ENCODE data around the gene ASIC3.

DNA sequence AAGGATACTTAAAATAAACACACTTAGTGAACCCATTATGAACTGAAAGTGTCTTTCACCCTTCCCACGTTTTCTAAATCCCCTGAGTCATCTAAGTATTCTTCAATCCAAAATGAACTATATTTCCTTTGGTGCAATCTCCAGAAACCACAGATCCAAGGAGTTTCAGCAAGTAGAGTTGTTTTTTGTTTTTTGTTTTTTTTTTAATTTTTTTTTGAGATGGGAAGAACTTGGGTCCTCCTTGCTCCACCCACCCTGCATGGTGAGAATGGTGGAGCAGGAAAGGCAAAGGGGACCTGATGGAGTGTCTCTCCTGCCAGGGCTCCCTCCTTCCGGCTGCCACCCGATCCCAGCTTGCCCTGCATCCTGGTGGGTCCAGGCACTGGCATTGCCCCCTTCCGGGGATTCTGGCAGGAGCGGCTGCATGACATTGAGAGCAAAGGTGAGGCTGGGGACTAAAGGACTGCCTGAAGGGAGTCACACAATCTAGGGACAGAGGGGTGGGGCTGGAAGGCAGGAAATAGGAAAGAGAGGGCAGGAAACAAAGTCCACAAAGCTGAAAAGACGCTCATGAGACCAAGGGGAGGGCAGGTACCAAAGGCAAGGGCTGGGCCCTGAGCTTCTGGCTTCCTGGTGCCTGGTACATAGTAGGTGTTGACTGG, 36.2 kb upstream of the ASIC3 start:
- TF ChIP-seq, protein P1, sequence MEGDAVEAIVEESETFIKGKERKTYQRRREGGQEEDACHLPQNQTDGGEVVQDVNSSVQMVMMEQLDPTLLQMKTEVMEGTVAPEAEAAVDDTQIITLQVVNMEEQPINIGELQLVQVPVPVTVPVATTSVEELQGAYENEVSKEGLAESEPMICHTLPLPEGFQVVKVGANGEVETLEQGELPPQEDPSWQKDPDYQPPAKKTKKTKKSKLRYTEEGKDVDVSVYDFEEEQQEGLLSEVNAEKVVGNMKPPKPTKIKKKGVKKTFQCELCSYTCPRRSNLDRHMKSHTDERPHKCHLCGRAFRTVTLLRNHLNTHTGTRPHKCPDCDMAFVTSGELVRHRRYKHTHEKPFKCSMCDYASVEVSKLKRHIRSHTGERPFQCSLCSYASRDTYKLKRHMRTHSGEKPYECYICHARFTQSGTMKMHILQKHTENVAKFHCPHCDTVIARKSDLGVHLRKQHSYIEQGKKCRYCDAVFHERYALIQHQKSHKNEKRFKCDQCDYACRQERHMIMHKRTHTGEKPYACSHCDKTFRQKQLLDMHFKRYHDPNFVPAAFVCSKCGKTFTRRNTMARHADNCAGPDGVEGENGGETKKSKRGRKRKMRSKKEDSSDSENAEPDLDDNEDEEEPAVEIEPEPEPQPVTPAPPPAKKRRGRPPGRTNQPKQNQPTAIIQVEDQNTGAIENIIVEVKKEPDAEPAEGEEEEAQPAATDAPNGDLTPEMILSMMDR (IDR thresholded peaks at IDR 0.05) = no peak
- TF ChIP-seq EP300 (IDR thresholded peaks at IDR 0.05) = no peak
- TF ChIP-seq POLR2A (IDR thresholded peaks at IDR 0.05) = no peak
